ENCODE measurements around the gene APMAP. TPM values are rescaled to one million over a fixed set of nuclear protein-coding genes. Genes with fewer than 3 reads are reported as not detected.

The APMAP gene
- total and polyA plus RNA-seq, 2 of the 13 experiments (the other 11 are each of a cell fraction or from before 2014, with no cell fraction given): 168 to 214 TPM

DNA sequence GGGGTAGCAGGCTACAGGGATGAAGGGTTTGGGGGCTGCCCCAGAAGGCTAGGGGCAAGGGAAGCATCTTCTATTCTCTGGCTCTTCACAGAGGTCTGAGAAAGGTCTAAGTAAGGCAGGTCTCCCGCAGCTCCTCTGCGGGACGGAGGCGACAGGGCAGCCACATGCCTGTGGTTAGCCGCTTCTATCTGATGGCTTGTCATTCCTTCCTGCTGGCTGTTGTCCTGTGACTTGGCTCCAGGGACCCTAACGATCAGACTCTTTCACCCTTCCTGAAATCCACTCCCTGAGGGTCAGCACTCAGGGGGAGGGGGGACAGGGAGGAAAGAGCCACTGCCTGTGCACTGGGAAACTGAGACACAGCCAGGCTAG is 42.8 kb downstream of the APMAP start:
- no TSS peak for BruUV-seq (replicated peaks)
- Histone ChIP-seq H3K9ac (ENCODE audit: insufficient read depth, low read depth, low read length) (no peak overlapping the region), H3K79me2 (ENCODE audit: insufficient read depth, low read length) (no peaks in the 10 kb centered on the region), H3K4me1 (ENCODE audit: insufficient read depth, low read length) (0 out of 2 replicates have a peak, but pooled peaks cover 5% of the 10 kb centered on the region), H3K36me3 (replicated peaks in 1 of 2; ENCODE audit: control insufficient read depth in 1 of 2, insufficient read depth in 2 of 2, low read length in 2 of 2) (no peaks in the 10 kb centered on the region), H3K27me3 (ENCODE audit: control insufficient read depth in 1 of 2, insufficient read depth in 2 of 2, low read length in 2 of 2) (peaks cover 7 to 12% of the 10 kb centered on the region in 2 experiments), H2AFZ (ENCODE audit: low read length) (no peak overlapping the region), H3K4me2 (ENCODE audit: low read depth, low read length) (no peak overlapping the region), H3K4me3 (replicated peaks in 1 of 3; ENCODE audit: insufficient read depth in 1 of 3, low read depth in 2 of 3, low read length in 3 of 3) (no peak overlapping the region), H3K27ac (ENCODE audit: extremely low read length, insufficient read depth, low read length) (no peak overlapping the region), H4K20me1 (ENCODE audit: insufficient read depth, low read length) (no peaks in the 10 kb centered on the region; the same call in 1 of the 2 replicates), H3K9me3 (ENCODE audit: low read length) (no peaks in the 10 kb centered on the region)
- in situ Hi-C loops (cut with HindIII; ENCODE audit: extremely low pct_ligation_motif_present, low pct_unique_long_range_greater_than_20kb) (no loop called here), intact Hi-C loops (cut with micrococcal nuclease; ENCODE audit: unreplicated experiment) (no loop called here)
- WGBS (ENCODE audit: low lambda C conversion rate): 10% methylated on average over 6 of the region's 6 CpGs
- ATAC-seq (peak; percentile 38), FAIRE-seq (no peak), DNase-seq (ENCODE audit: low spot score) (no peak)
- ChIA-PET POLR2A (no interaction called here), CTCF (ENCODE audit: low intra/inter-chr PET ratio, low total read pairs) (no interaction called here)
- TF ChIP-seq ZNF333 (CRISPR knock-in tag; IDR thresholded peaks at IDR 0.05; ENCODE audit: borderline replicate concordance): no peak
- no peak for TF ChIP-seq SP1 (IDR thresholded peaks at IDR 0.05)
- no peak for TF ChIP-seq SP1 (CRISPR knock-in tag; IDR thresholded peaks at IDR 0.05)
- TF ChIP-seq, protein P1, sequence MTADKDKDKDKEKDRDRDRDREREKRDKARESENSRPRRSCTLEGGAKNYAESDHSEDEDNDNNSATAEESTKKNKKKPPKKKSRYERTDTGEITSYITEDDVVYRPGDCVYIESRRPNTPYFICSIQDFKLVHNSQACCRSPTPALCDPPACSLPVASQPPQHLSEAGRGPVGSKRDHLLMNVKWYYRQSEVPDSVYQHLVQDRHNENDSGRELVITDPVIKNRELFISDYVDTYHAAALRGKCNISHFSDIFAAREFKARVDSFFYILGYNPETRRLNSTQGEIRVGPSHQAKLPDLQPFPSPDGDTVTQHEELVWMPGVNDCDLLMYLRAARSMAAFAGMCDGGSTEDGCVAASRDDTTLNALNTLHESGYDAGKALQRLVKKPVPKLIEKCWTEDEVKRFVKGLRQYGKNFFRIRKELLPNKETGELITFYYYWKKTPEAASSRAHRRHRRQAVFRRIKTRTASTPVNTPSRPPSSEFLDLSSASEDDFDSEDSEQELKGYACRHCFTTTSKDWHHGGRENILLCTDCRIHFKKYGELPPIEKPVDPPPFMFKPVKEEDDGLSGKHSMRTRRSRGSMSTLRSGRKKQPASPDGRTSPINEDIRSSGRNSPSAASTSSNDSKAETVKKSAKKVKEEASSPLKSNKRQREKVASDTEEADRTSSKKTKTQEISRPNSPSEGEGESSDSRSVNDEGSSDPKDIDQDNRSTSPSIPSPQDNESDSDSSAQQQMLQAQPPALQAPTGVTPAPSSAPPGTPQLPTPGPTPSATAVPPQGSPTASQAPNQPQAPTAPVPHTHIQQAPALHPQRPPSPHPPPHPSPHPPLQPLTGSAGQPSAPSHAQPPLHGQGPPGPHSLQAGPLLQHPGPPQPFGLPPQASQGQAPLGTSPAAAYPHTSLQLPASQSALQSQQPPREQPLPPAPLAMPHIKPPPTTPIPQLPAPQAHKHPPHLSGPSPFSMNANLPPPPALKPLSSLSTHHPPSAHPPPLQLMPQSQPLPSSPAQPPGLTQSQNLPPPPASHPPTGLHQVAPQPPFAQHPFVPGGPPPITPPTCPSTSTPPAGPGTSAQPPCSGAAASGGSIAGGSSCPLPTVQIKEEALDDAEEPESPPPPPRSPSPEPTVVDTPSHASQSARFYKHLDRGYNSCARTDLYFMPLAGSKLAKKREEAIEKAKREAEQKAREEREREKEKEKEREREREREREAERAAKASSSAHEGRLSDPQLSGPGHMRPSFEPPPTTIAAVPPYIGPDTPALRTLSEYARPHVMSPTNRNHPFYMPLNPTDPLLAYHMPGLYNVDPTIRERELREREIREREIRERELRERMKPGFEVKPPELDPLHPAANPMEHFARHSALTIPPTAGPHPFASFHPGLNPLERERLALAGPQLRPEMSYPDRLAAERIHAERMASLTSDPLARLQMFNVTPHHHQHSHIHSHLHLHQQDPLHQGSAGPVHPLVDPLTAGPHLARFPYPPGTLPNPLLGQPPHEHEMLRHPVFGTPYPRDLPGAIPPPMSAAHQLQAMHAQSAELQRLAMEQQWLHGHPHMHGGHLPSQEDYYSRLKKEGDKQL (CRISPR knock-in tag; IDR thresholded peaks at IDR 0.05; ENCODE audit: low read depth): no peak
- TF ChIP-seq, protein P2, sequence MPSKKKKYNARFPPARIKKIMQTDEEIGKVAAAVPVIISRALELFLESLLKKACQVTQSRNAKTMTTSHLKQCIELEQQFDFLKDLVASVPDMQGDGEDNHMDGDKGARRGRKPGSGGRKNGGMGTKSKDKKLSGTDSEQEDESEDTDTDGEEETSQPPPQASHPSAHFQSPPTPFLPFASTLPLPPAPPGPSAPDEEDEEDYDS (CRISPR knock-in tag; IDR thresholded peaks at IDR 0.05): no peak
- TF ChIP-seq ZSCAN20 (CRISPR knock-in tag; IDR thresholded peaks at IDR 0.05; ENCODE audit: borderline replicate concordance): no peak
- no peak for TF ChIP-seq MIXL1 (CRISPR knock-in tag; IDR thresholded peaks at IDR 0.05)
- TF ChIP-seq ZEB1 (IDR thresholded peaks at IDR 0.05; ENCODE audit: insufficient replicate concordance, low read depth): no peak
- TF ChIP-seq FOXK1 (CRISPR knock-in tag; IDR thresholded peaks at IDR 0.05; ENCODE audit: borderline replicate concordance, low read depth): no peak
- no peak for TF ChIP-seq KLF16 (CRISPR knock-in tag; IDR thresholded peaks at IDR 0.05)
- no peak for TF ChIP-seq ZNF790 (CRISPR knock-in tag; IDR thresholded peaks at IDR 0.05; ENCODE audit: borderline replicate concordance)
- TF ChIP-seq, protein P3, sequence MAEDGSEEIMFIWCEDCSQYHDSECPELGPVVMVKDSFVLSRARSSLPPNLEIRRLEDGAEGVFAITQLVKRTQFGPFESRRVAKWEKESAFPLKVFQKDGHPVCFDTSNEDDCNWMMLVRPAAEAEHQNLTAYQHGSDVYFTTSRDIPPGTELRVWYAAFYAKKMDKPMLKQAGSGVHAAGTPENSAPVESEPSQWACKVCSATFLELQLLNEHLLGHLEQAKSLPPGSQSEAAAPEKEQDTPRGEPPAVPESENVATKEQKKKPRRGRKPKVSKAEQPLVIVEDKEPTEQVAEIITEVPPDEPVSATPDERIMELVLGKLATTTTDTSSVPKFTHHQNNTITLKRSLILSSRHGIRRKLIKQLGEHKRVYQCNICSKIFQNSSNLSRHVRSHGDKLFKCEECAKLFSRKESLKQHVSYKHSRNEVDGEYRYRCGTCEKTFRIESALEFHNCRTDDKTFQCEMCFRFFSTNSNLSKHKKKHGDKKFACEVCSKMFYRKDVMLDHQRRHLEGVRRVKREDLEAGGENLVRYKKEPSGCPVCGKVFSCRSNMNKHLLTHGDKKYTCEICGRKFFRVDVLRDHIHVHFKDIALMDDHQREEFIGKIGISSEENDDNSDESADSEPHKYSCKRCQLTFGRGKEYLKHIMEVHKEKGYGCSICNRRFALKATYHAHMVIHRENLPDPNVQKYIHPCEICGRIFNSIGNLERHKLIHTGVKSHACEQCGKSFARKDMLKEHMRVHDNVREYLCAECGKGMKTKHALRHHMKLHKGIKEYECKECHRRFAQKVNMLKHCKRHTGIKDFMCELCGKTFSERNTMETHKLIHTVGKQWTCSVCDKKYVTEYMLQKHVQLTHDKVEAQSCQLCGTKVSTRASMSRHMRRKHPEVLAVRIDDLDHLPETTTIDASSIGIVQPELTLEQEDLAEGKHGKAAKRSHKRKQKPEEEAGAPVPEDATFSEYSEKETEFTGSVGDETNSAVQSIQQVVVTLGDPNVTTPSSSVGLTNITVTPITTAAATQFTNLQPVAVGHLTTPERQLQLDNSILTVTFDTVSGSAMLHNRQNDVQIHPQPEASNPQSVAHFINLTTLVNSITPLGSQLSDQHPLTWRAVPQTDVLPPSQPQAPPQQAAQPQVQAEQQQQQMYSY (CRISPR knock-in tag; IDR thresholded peaks at IDR 0.05): no peak
- no peak for TF ChIP-seq ZNF672 (CRISPR knock-in tag; IDR thresholded peaks at IDR 0.05)
- TF ChIP-seq MXI1 (IDR thresholded peaks at IDR 0.05; ENCODE audit: borderline replicate concordance, low read depth, low read length): no peak
- no peak for TF ChIP-seq HMG20A (CRISPR knock-in tag; IDR thresholded peaks at IDR 0.05; ENCODE audit: borderline replicate concordance)
- TF ChIP-seq ZBTB7A (CRISPR knock-in tag; IDR thresholded peaks at IDR 0.05): no peak
- TF ChIP-seq CEBPG (CRISPR knock-in tag; IDR thresholded peaks at IDR 0.05): no peak

Data from HepG2 (cell line).